Measurements from ENCODE around the gene RPAP3.

Gene RPAP3

DNA sequence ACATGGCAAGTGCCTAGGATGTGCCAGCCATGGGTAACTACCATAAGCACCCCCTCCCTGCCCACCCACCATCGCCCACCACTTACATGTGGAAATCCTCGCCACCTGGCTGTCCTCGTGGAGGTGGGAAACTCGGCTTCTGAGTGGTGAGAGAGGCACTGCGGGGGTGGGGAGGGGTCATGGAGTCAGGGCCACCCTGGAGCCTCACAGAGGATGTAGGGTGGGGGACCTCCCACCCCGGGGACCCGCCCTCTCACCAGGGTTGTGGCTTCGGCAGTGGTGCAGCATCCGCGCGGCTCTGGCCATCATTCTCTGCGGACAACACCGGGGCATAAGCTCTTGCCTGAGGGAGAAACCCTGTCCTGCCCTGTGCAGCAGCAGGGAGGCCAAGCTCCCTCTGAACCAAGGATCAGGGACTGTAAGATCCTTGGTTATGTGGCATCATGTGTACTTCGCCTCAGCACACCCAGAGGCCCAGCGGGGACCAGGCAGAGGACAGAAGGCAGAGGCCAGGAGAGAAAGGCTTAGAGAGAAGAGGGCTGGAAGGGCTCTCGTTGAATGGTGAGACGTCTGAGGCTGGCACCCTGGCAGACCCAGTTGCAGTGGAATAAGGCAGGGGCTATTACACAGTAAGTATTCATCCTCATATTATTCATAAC lies 32.2 kb upstream of the RPAP3 start:
- TF ChIP-seq, protein P1, sequence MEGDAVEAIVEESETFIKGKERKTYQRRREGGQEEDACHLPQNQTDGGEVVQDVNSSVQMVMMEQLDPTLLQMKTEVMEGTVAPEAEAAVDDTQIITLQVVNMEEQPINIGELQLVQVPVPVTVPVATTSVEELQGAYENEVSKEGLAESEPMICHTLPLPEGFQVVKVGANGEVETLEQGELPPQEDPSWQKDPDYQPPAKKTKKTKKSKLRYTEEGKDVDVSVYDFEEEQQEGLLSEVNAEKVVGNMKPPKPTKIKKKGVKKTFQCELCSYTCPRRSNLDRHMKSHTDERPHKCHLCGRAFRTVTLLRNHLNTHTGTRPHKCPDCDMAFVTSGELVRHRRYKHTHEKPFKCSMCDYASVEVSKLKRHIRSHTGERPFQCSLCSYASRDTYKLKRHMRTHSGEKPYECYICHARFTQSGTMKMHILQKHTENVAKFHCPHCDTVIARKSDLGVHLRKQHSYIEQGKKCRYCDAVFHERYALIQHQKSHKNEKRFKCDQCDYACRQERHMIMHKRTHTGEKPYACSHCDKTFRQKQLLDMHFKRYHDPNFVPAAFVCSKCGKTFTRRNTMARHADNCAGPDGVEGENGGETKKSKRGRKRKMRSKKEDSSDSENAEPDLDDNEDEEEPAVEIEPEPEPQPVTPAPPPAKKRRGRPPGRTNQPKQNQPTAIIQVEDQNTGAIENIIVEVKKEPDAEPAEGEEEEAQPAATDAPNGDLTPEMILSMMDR (IDR thresholded peaks at IDR 0.05; ENCODE audit: borderline replicate concordance, extremely low read depth, low read length, poor library complexity, severe bottlenecking): no peak
- no peak for TF ChIP-seq EZH2 (IDR thresholded peaks at IDR 0.05; ENCODE audit: borderline replicate concordance, low read depth, low read length, severe bottlenecking)
- no peak overlapping the region for H3K4me3 ChIP-seq (ENCODE audit: low read depth in 1 of 2, low read length in 2 of 2)
- H3K9ac ChIP-seq (ENCODE audit: low read depth, low read length): no peak overlapping the region
- no peak overlapping the region for H3K27ac ChIP-seq (ENCODE audit: low read length)
- peaks cover 19% of the 10 kb centered on the region for H3K4me1 ChIP-seq (ENCODE audit: insufficient read depth, low read length)
- H3K36me3 ChIP-seq (ENCODE audit: insufficient read depth, low read length): no peaks in the 10 kb centered on the region
- H2AFZ ChIP-seq (ENCODE audit: low read depth, low read length): no peak overlapping the region
- peaks cover 19% of the 10 kb centered on the region; the same call in 1 of the 2 replicates for H4K20me1 ChIP-seq (ENCODE audit: insufficient read depth, low read length)
- DNase-seq (no peak), ATAC-seq (ENCODE audit: insufficient read depth, low read depth) (no peak)
- no peak overlapping the region for H3K4me2 ChIP-seq (ENCODE audit: insufficient read depth, low read length)
- no peaks in the 10 kb centered on the region for H3K79me2 ChIP-seq (ENCODE audit: insufficient read depth, low read length)
- H3K27me3 ChIP-seq (ENCODE audit: insufficient read depth, low read length, poor library complexity): no peaks in the 10 kb centered on the region
- H3K9me3 ChIP-seq (ENCODE audit: insufficient read depth, low read length, severe bottlenecking): no peaks in the 10 kb centered on the region

DNA sequence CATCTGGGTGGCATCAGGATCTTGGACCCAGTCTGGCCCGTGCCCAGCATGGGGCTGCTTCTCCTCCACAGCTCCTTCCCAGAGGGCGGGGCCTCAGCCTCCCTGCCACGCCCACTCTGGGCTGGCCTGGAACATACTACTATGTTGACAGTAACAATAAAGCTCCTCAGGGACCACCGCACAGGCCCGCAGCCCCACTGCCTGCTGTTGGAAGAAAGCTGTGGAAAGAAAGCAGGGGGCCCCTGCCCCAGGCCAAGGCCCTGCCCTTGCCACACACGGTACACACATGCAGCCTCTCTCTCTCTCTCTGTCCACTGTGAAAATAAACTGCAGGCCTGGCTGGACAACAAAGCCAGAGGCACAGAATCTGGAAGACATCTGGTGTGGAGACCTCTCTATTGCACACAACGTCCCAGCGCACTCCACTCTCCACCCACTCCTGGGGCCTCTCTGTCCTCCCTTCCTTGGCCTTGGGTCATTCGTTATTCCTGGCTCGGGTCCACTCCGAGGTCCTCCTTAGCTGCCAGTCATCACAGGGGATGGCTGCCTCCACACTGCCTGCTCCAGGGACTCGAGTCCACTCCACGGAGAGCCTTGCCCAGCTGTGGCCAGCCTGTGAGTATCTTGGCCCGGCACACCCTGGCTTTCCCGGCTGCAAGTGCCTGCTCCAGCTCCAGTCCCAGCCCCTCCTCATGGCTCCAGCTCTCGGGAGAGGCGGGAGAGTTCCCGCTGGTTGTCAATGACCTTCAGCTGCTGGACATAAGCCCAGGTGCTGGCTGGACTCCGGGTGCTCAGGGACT lies 31.2 kb upstream of the RPAP3 start:
- DNase-seq: no peak
- H3K36me3 ChIP-seq (ENCODE audit: insufficient read depth, low read length): no peaks in the 10 kb centered on the region
- no peak overlapping the region for H3K4me2 ChIP-seq (ENCODE audit: insufficient read depth, low read length)
- no peak overlapping the region for H3K27ac ChIP-seq (ENCODE audit: low read length)
- no peak for ATAC-seq (ENCODE audit: insufficient read depth, low read depth)
- H3K4me3 ChIP-seq (ENCODE audit: low read depth in 1 of 2, low read length in 2 of 2): no peak overlapping the region
- H4K20me1 ChIP-seq (ENCODE audit: insufficient read depth, low read length): peaks cover 16% of the 10 kb centered on the region; the same call in 1 of the 2 replicates
- TF ChIP-seq EZH2 (IDR thresholded peaks at IDR 0.05; ENCODE audit: borderline replicate concordance, low read depth, low read length, severe bottlenecking): no peak
- TF ChIP-seq, protein P1 (IDR thresholded peaks at IDR 0.05; ENCODE audit: borderline replicate concordance, extremely low read depth, low read length, poor library complexity, severe bottlenecking): no peak
- H3K79me2 ChIP-seq (ENCODE audit: insufficient read depth, low read length): no peaks in the 10 kb centered on the region
- H3K9me3 ChIP-seq (ENCODE audit: insufficient read depth, low read length, severe bottlenecking): no peaks in the 10 kb centered on the region
- peaks cover 14% of the 10 kb centered on the region for H3K4me1 ChIP-seq (ENCODE audit: insufficient read depth, low read length)
- no peak overlapping the region for H2AFZ ChIP-seq (ENCODE audit: low read depth, low read length)
- no peak overlapping the region for H3K9ac ChIP-seq (ENCODE audit: low read depth, low read length)
- H3K27me3 ChIP-seq (ENCODE audit: insufficient read depth, low read length, poor library complexity): no peaks in the 10 kb centered on the region

DNA sequence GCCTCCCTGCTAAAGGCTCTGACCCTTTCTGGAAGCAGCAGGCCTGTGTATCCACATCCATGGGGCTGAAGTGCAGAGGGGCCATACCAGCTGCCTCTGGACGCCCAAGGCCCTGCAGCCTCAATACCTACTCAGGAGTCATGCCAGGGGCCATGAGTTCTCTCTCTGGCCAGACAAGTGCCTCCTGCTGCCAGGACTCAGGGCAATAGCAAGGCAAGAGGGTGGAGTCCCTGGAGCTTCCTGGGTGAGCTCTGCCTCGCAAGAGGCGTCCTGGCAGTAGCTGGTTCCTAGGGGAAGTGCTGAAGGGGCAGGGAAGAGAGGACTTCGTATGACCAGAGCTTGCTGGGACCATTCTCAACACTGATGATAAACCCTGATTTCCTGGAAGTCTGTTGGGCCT lies 30.4 kb upstream of the RPAP3 start:
- no peak overlapping the region for H3K4me3 ChIP-seq (ENCODE audit: low read depth in 1 of 2, low read length in 2 of 2)
- H3K9me3 ChIP-seq (ENCODE audit: insufficient read depth, low read length, severe bottlenecking): no peaks in the 10 kb centered on the region
- peaks cover 5% of the 10 kb centered on the region for H3K4me1 ChIP-seq (ENCODE audit: insufficient read depth, low read length)
- no peak for ATAC-seq (ENCODE audit: insufficient read depth, low read depth)
- H3K9ac ChIP-seq (ENCODE audit: low read depth, low read length): no peak overlapping the region
- no peak overlapping the region for H2AFZ ChIP-seq (ENCODE audit: low read depth, low read length)
- peaks cover 18% of the 10 kb centered on the region; the same call in 1 of the 2 replicates for H4K20me1 ChIP-seq (ENCODE audit: insufficient read depth, low read length)
- no peaks in the 10 kb centered on the region for H3K27me3 ChIP-seq (ENCODE audit: insufficient read depth, low read length, poor library complexity)
- no peaks in the 10 kb centered on the region for H3K79me2 ChIP-seq (ENCODE audit: insufficient read depth, low read length)
- no peak overlapping the region for H3K27ac ChIP-seq (ENCODE audit: low read length)
- no peaks in the 10 kb centered on the region for H3K36me3 ChIP-seq (ENCODE audit: insufficient read depth, low read length)
- DNase-seq: no peak
- TF ChIP-seq, protein P1 (IDR thresholded peaks at IDR 0.05; ENCODE audit: borderline replicate concordance, extremely low read depth, low read length, poor library complexity, severe bottlenecking): no peak
- no peak for TF ChIP-seq EZH2 (IDR thresholded peaks at IDR 0.05; ENCODE audit: borderline replicate concordance, low read depth, low read length, severe bottlenecking)
- H3K4me2 ChIP-seq (ENCODE audit: insufficient read depth, low read length): no peak overlapping the region
